ENCODE data around the gene CLCNKA.
"Not testable (repeated sequence)": the region's sequence is repeated elsewhere in the genome, so short reads cannot be mapped to it uniquely, and the experiment has no call there.

CLCNKA gene

GRCh38 chr1:16028237-16029002 is 6.6 kb downstream of the CLCNKA start:
- TF ChIP-seq, protein P1, sequence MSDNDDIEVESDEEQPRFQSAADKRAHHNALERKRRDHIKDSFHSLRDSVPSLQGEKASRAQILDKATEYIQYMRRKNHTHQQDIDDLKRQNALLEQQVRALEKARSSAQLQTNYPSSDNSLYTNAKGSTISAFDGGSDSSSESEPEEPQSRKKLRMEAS (IDR thresholded peaks at IDR 0.05; ENCODE audit: low read depth, low read length), result no peak
- TF ChIP-seq CTCF (IDR thresholded peaks at IDR 0.05; ENCODE audit: low read depth, low read length) (no peak), POLR2A (IDR thresholded peaks at IDR 0.05; ENCODE audit: extremely low read depth, insufficient read length) (no peak), MYC (IDR thresholded peaks at IDR 0.05; ENCODE audit: low read depth, low read length) (no peak)
- no peak for DNase-seq (ENCODE audit: low read depth)
- no peak overlapping the region for H3K4me3 ChIP-seq (ENCODE audit: low read depth, low read length)

- not testable (repeated sequence) for H3K4me3 ChIP-seq (ENCODE audit: low read depth, low read length); DNase-seq (ENCODE audit: low read depth)
Measured at GRCh38 chr1:16029003-16029268, 7.1 kb downstream of the CLCNKA start.

- no peak for DNase-seq (ENCODE audit: low read depth)
- TF ChIP-seq MYC (IDR thresholded peaks at IDR 0.05; ENCODE audit: low read depth, low read length) (no peak), POLR2A (IDR thresholded peaks at IDR 0.05; ENCODE audit: extremely low read depth, insufficient read length) (no peak), CTCF (IDR thresholded peaks at IDR 0.05; ENCODE audit: low read depth, low read length) (no peak)
- TF ChIP-seq, protein P1 (IDR thresholded peaks at IDR 0.05; ENCODE audit: low read depth, low read length), result no peak
- no peak overlapping the region for H3K4me3 ChIP-seq (ENCODE audit: low read depth, low read length)
Measured at GRCh38 chr1:16029288-16029687, 7.5 kb downstream of the CLCNKA start.

- TF ChIP-seq, protein P1 (IDR thresholded peaks at IDR 0.05; ENCODE audit: low read depth, low read length), result no peak
- TF ChIP-seq CTCF (IDR thresholded peaks at IDR 0.05; ENCODE audit: low read depth, low read length) (no peak), POLR2A (IDR thresholded peaks at IDR 0.05; ENCODE audit: extremely low read depth, insufficient read length) (no peak), MYC (IDR thresholded peaks at IDR 0.05; ENCODE audit: low read depth, low read length) (no peak)
- no peak for DNase-seq (ENCODE audit: low read depth)
- no peak overlapping the region for H3K4me3 ChIP-seq (ENCODE audit: low read depth, low read length)
Measured at GRCh38 chr1:16031551-16031950, 9.7 kb downstream of the CLCNKA start.

DNA sequence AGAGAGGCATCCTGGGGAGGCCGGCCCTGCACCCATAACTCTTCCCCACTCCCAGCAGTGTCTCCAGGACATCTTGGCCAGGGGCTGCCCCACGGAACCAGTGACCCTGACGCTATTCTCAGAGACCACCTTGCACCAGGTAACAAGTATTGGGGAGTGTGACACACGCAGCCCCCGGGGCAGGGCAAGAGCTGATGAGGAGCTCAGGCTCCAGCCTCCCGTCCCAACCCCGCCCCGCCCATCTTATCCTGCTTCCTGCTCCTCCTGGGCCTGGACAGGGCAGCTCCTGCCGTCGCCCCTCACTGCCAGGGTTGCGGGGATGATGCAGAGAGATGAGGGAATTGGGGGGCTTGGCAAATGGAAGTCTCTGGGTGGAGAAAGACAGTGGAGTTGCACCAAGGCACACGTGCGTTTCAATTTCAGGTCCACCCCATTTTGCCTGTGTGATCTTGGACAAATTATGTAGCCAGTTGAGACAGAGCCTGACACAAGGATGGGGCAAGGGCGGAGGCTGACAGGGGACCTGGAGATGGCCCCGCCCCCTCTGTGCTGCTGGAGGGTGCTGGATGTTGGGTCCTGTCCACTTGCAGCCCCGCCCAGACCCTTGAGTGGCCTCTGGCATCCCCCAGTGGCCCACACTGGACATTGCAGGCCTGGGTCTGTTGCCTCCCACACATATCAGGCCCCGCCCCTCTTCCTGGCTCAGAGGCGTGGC is 10.7 kb downstream of the CLCNKA start:
- TF ChIP-seq MYC (IDR thresholded peaks at IDR 0.05; ENCODE audit: low read depth, low read length) (no peak), POLR2A (IDR thresholded peaks at IDR 0.05; ENCODE audit: extremely low read depth, insufficient read length) (no peak), CTCF (IDR thresholded peaks at IDR 0.05; ENCODE audit: low read depth, low read length) (peak; percentile 66)
- TF ChIP-seq, protein P1 (IDR thresholded peaks at IDR 0.05; ENCODE audit: low read depth, low read length), result 0 out of 2 replicates have a peak, but pooled peaks have one; percentile 17
- peak; percentile 79 for DNase-seq (ENCODE audit: low read depth)
- H3K4me3 ChIP-seq (ENCODE audit: low read depth, low read length), result no peak overlapping the region

- not testable (repeated sequence) for H3K4me3 ChIP-seq (ENCODE audit: low read depth, low read length); DNase-seq (ENCODE audit: low read depth)
Measured at GRCh38 chr1:16033103-16033632, 11.3 kb downstream of the CLCNKA start.

GRCh38 chr1:16036461-16036860 is 14.6 kb downstream of the CLCNKA start:
- not testable (repeated sequence) for H3K4me3 ChIP-seq (ENCODE audit: low read depth, low read length); DNase-seq (ENCODE audit: low read depth)

All from NB4 (cell line).